Measurements from ENCODE around the gene NRTN.

Gene NRTN

DNA sequence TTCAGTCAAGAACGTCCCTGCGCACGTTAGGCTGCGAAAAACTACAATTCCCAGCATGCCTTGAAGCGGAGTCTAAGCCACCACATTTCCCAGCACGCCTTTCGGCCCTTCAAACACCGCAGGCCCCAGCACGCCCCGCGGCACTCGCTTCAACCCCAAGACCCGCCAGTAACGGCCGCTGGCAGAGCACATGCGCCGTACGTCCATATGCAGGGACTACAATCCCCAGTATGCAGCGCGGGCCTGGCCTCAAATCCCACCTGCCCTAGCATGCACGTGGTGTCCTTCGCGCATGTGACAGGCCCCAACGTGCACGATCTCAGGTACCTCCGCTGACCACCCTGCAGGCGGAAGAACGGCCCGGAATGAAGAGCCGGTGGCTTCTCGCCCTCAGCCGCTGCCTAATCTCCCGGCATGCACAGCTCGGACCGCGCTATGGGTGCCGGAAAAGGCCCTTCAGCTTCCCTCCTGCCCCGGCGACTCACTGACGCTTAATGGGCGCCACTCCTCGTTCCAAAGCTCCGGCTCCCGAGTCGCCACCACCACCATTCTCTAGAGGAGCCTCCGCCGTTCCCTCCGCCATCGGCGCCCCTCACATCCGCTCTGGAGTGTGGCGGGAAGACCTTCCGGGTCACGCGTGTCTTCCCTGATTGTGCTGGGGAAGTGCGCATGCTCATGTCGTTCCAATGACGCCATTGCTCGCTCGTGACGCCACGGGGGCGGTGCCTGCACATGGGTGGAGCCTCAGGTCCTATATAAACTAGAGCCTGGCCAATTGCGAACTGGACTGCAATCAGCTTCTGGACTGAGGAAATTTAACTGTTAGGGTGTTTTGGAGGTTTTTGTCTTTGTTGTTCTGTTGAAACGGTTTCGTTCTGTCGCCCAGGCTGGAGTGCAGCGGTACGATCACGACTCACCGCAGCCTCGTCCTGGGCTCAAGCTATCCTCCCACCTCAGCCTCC is 14.0 kb upstream of the NRTN start, which contains the start of gene DUS3L:
Gene DUS3L, minus strand, starts transcription at position 605 of the 962 bp plus-strand sequence. Its CDS starts 22 bp downstream, at position 583.
- DNase-seq, result peak; percentile 92 to 98 (median 95)

DNA sequence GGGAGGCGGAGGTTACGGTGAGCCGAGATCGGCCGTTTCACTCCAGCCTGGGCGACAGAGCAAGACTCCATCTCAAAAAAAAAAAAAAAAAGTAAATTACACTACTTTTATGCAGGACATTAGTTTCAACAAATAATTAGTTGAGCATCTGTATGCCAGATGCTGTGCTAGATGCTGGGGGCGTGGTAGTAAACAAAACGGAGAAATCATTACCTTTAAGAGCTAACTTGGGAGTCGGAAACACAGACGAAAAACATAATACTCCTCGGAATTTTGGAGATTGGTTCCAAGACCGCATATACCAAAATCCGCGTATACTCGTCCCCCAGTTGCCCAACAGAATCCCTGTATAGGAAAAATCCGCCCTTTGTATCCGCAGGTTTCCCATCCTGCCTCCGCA is 12.6 kb upstream of the NRTN start:
- DNase-seq, result no peak

DNA sequence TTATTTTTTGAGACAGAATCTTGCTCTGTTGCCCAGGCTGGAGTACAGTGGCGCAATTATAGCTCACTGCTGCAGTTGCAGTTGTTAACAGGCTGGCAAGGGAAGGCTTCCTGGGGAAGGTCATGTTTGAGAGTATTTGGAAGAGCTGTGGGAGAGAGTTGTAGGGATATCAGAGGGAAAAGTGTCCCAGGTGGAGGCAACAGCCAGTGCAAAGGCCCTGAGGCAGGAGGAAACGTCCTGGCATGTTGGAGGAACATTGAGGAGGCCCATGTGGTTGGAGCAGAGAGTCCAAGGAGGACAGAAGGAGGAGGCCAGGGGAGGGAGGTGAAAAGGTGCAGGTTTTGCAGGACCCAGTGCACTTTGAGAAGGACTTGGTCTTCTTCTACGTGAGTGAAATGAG is 11.7 kb upstream of the NRTN start:
- no peak for DNase-seq

DNA sequence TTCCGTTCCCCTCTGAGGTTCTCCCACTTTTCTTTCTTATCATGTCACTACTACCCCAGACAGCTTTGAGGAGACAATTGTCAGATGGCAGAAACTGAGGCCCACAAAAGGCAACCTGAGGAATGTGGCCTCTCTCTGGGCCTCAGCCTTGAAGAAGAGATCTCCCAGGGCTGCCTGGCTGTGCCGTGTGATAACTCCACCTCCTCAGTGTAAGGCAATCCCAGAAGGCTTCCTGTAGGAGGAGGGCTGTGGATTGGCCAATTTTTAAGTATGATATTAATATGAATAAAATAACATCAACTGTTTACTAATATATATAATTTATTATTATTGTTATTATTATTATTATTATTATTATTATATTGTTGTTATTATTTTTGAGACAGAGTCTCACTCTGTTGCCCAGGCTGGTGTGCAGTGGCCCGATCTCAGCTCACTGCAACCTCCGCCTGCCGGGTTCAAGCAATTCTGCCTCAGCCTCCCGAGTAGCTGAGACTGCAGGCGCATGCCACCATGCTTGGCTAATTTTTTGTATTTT is 9.4 kb upstream of the NRTN start:
- no peak for DNase-seq

DNA sequence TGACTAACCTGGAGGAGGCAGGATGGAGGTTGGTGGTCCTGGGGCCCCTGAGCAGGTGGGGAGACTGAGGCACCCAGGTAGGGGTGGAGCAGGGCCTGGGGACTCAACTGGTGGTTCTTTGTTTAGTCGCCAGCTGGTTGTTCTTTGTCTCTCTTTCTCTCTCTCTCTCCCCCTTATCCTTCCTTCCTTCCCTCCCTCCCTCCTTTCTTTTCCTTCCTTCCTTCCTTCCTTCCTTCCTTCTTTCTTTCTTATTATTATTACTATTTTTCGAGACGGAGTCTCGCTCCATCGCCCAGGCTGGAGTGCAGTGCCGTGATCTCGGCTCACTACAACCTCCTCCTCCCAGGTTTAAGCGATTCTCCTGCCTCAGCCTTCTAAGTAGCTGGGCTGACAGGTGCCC is 6.6 kb upstream of the NRTN start:
- DNase-seq, result no peak

- no peak for DNase-seq
These were observed 5.3 kb upstream of the NRTN start for GRCh38 chr19:5799247-5800241.

GRCh38 chr19:5800361-5801270 is 4.3 kb upstream of the NRTN start:
- no peak for DNase-seq

DNA sequence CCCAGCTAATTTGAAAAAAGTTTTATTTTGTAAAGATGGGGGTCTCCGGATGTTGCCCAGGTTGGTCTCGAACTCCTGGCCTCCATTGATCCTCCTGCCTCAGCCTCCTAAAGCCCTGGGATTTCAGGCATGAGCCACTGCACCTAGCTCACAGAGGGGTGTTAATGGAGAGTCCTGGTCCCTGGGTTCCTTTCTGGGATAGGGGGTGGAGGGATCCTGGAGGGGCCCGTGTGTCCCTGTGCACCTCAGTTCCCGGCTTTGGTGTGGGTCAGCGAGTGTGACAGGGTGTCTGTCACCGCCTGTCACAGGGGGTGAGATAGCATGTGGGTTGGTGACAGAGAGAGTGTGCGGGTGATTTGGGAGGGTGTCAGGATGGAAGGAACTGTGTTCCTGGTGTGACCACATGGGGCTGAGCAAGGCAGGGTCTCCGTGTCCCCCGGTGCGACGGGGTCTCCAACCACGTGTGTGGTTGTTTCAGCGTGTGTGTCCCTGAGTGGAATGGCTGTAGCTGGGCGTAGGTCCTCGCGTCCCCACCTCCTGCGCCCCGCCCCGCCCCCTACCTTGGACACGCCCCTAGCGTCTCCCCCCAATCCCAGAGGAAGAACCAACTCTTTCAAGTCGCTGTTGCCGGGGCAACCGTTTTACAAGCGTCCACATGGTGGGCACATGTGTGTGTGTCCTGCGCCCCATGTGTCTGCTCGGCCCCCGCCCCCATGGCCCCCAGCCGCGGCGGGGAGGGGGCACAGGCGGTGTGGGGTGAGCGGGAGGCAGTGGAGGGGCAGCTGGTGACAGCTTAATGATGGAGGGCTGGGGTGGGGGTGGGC is 2.9 kb upstream of the NRTN start:
- DNase-seq, result no peak

DNA sequence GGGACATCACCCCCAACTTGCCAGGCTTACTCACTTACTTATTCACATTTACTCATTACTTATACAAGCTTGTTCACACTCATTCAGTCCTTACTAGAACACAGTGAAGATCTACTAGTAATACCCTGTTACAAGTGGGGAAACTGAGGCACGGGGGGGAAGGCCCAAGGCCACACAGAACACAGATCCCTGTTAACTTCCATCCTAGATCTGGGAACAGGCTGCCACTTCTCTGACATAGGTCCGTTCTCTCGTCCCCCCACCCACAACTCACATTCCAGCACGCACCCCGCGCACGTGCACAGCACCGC is 1.5 kb upstream of the NRTN start:
- DNase-seq, result no peak

DNA sequence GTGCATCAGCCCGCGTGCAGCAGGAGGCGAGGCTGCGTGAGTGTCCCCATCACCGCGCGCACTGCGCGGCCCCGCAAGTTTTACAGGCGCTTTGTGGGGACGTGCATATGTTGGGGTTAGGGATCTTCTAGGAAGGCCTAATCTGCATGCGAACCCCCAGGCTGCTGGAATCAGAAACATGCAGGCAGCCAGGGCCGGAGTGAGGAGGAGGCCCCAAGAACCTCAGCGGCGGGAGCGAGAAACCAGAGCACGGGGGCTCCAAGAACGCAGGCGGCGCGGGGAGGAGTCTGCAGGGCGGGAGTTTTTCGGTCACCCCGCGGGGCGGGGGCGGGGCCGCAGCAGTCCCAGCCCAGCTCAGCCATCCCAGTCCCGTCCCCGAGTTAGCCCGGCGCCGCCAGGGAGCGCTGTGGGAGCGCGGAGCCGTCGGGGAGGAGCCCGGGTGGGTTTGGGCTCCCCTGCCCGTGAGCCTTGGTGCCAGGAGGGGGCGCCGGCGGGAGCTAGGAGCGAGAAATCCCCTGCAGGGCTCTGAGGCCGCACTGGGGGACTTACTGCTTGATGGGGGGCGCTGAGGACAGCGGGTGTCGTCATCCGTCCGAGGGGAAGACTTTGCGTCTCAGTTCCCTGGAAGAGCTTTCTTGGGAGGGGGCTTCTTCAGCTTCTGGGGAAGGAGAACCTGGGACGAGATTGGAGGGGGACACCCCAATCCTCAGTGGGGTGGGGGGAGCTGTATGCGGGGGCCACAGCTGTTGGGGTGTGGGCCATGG is 933 bp upstream of the NRTN start:
- peak; percentile 83 to 92 (median 88) for DNase-seq

DNA sequence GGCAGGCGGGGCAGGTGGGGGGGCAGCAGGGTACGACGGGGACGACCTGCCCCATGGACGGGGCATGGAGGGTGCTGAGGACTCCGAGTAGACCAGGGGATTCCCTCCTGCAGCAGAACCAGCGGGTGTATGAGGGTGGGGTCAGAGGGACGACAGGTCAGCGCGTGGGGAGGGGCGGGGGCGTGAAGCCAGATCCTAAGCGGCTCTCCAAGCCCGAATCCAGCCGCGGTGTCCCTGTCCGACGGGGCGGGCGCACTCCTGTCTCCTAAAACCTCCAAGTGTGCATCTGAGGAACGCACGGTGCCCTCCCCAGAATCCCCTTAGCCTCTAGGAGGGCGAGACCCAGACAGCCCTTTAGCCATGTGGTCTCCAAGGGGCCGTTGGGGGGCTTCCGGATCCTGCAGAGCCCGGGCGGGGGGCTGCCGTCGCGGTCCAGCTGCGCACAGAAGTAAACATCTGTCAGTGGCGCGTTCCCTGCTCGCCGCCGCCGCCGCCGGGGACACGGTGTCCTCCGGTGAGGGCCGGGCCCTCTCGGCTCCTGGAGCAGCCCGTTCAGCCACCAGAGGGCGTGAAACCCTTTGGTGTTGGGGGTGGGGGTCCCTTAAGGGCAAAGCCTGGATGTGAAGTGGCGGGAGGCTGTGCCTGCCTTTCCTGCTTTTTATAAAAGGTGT is 730 bp downstream of the NRTN start:
- DNase-seq, result peak in 4 of 5 donors; percentile 48 to 56 (median 52)

DNA sequence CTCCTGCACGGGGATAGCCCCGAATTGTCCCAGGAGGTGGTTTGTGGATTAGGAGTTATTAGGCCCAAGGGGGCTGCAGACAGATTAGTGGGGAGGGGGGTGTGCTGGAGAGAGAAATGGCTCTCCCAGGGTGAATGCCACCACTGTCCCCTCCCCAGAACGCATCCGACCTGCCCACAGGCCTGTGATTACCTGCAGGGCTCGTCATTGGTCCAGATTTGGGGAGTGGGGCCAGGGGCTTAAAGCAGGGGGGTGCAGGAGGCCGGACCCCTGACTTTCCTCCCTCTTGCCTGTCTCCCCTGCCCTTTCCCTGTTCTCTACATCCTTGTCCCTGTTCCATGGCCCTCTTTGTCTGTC is 1.2 kb downstream of the NRTN start:
- DNase-seq, result no peak

- no peak for DNase-seq
These were observed 2.0 kb downstream of the NRTN start for GRCh38 chr19:5806905-5807304.

DNA sequence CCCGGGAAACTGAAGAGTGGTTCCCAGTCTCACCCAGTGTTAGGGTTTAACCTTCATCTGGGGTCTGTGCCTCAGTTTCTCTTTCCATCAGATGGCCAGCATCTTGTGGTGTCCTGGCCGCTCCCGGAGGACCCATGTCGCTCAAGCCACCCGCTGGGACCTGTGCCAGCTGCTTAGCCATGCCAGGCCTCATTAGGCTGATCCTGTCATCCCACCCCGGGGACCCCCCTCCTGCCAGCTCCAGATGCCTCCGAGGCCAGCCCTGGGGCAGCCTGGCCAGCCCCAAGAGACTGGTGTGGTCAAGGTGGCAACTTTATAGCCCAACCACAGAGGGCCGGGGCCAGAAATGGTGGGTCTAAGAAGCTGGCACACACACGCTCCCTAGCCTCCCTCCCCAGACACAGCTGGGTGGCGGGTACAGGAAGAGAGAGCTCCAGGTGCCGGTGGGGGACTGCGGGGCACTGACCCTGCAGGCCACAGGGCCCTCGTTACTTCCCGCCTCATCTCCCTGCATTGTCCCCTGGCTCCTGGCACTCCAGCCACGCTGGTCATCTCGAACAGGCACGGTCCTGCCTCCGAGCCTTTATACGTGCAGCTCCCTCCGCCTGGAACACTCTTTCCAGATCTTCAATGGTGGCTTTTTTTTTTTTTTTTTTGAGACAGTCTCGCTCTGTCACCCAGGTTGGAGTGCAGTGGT is 3.4 kb downstream of the NRTN start:
- no peak for DNase-seq

- no peak for DNase-seq
These were observed 4.2 kb downstream of the NRTN start for GRCh38 chr19:5809053-5809452.

- no peak for DNase-seq
These were observed 4.6 kb downstream of the NRTN start for GRCh38 chr19:5809469-5809868.

GRCh38 chr19:5811117-5811516 is 6.2 kb downstream of the NRTN start:
- no peak for DNase-seq

- no peak for DNase-seq
These were observed 9.4 kb downstream of the NRTN start for GRCh38 chr19:5814123-5814851.
